Lower lobe of right lung (tissue), 2 donors: Measurements from ENCODE around the gene ELK4. TPM values are rescaled to one million over a fixed set of nuclear protein-coding genes. Genes with fewer than 3 reads are reported as not detected.

Source experiments
- ATAC-seq, 2 donors: fragments of 200-7000 bp; cut with Tn5 transposase; one replicate each; pipeline ENCODE4 v1.9.1; 2020 to 2022; ENCODE audit warnings: mild to moderate bottlenecking in 2 of 2, moderate library complexity in 2 of 2
- DNase-seq: peaks from one replicate; pipeline ENCODE4 v3.0.0-alpha.2; 2020
- H3K27ac ChIP-seq: fragments of 200-600 bp; one replicate; pipeline ENCODE4 v1.8.0; 2022
- H3K27me3 ChIP-seq: fragments of 200-600 bp; one replicate; pipeline ENCODE4 v1.8.0; 2022; ENCODE audit warnings: low read depth
- H3K36me3 ChIP-seq: fragments of 200-600 bp; one replicate; pipeline ENCODE4 v1.8.0; 2022; ENCODE audit warnings: mild to moderate bottlenecking
- H3K4me1 ChIP-seq: fragments of 200-600 bp; one replicate; pipeline ENCODE4 v1.8.0; 2022
- H3K4me3 ChIP-seq: fragments of 200-600 bp; one replicate; pipeline ENCODE4 v1.8.0; 2022; ENCODE audit warnings: mild to moderate bottlenecking
- H3K9me3 ChIP-seq: fragments of 200-600 bp; one replicate; pipeline ENCODE4 v1.8.0; 2022
- intact Hi-C: fragments of 100-400 bp; cut with DNase I; formaldehyde crosslinking; loops from one replicate; pipeline ENCODE4 v1.11.0; 2022
- total RNA-seq: library from RNA; stranded (reverse); fragmentation: NEBNext Ultra II Directional; extraction: Animal tissue kit (Norgen Biotek cat#: 25700); gene quantifications from one replicate; pipeline ENCODE4 v1.2.1, GENCODE V29; 2021
- TF ChIP-seq, protein P1 (sequence below): fragments of 200-600 bp; IDR thresholded peaks from one replicate; pipeline ENCODE4 v1.8.0; 2022; ENCODE audit warnings: antibody characterized with exemption, mild to moderate bottlenecking
- donor health status: DM: no; HTN: yes; CAD: no; lungs with severe emphysema.

The ELK4 gene
- total RNA-seq, 1 donor from 2014 or later, result 62.8 TPM

DNA sequence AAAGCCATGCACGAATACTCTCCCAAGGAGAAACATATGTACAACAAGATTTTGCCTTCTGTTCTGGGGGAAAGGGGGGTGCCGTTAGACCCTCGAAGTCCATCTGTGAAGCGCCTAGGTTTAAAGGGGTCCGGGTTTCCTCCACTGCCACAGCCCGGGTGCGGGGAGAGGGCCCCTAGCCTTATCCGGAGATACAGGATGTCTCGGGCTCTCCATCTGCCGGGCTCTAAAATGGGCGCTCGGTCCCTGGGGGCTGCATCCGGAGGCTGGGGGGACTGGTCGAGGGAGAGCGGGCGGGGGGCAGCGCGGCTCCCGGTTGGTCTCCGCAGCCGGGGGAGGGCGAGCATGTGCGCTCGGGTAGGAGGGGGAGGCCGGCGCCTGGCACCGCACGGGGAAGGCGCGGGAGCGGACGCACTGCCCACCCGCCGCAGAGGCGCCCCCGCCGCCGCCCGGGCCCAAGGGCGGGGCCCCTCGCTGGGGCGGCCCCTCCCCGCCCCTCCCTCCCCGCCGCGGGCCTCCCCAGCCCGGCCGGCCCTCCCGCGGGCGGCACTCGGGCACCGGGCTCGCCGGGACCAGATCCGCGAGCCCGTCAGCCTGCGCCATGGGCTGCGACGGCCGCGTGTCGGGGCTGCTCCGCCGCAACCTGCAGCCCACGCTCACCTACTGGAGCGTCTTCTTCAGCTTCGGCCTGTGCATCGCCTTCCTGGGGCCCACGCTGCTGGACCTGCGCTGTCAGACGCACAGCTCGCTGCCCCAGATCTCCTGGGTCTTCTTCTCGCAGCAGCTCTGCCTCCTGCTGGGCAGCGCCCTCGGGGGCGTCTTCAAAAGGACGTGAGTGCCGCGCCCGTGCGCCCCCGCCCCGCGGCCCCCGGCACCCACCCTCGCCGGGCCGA, 63.1 kb downstream of the ELK4 start:
- TF ChIP-seq, protein P1, sequence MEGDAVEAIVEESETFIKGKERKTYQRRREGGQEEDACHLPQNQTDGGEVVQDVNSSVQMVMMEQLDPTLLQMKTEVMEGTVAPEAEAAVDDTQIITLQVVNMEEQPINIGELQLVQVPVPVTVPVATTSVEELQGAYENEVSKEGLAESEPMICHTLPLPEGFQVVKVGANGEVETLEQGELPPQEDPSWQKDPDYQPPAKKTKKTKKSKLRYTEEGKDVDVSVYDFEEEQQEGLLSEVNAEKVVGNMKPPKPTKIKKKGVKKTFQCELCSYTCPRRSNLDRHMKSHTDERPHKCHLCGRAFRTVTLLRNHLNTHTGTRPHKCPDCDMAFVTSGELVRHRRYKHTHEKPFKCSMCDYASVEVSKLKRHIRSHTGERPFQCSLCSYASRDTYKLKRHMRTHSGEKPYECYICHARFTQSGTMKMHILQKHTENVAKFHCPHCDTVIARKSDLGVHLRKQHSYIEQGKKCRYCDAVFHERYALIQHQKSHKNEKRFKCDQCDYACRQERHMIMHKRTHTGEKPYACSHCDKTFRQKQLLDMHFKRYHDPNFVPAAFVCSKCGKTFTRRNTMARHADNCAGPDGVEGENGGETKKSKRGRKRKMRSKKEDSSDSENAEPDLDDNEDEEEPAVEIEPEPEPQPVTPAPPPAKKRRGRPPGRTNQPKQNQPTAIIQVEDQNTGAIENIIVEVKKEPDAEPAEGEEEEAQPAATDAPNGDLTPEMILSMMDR, result peak; percentile 24
- peak overlapping the region; percentile 53 for H3K4me3 ChIP-seq
- H3K27me3 ChIP-seq, result peaks cover 29% of the 10 kb centered on the region
- intact Hi-C loops, result no loop called here
- ATAC-seq, result peak; percentile 37 to 59
- peak overlapping the region; percentile 53 for H3K27ac ChIP-seq
- DNase-seq, result no peak
- no peaks in the 10 kb centered on the region for H3K36me3 ChIP-seq
- H3K9me3 ChIP-seq, result no peaks in the 10 kb centered on the region
- peaks cover 14% of the 10 kb centered on the region for H3K4me1 ChIP-seq

DNA sequence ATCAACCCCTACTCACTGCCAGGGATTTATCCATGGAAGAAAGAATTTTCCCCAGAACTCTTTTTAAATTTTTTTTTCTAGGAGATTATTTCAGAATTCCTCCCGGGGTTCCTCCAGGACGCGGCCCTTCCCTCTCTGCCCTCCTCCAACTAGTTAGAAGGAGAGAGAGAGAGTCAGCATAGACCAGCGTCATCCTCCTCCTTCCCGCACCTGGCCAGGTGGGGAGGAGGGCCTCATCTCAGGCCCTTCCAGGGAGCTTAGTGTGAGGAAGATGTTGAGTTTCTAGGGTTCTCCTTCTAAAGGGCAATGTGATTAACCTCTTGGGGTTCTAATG, 63.7 kb downstream of the ELK4 start:
- intact Hi-C loops, result no loop called here
- no peak for ATAC-seq
- no peak overlapping the region for H3K27ac ChIP-seq
- TF ChIP-seq, protein P1, result no peak
- peaks cover 14% of the 10 kb centered on the region for H3K4me1 ChIP-seq
- no peaks in the 10 kb centered on the region for H3K36me3 ChIP-seq
- no peak for DNase-seq
- peak overlapping the region; percentile 53 for H3K4me3 ChIP-seq
- no peaks in the 10 kb centered on the region for H3K9me3 ChIP-seq
- H3K27me3 ChIP-seq, result peaks cover 29% of the 10 kb centered on the region

DNA sequence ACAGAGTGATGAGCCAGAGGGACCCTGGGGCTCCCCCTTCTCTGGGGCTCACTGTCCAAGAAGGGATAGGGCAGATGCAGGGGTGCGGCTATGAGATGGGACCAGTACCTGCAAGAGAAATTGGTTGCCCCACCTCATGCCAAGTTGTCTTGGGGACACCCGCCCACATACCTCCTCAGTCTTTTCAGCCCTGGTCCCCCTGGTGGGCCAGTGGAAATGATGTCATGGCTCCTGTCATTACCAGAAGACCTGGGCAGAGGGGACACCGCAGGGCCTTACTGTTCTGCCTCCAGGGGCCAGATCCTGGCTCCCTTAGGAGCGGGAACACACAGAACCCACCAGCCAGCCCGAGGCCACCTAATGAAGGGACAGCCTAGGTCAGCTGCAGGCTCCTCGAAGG, 64.1 kb downstream of the ELK4 start:
- DNase-seq (no peak), ATAC-seq (no peak)
- intact Hi-C loops, result no loop called here
- H3K4me1 ChIP-seq, result peaks cover 14% of the 10 kb centered on the region
- no peaks in the 10 kb centered on the region for H3K9me3 ChIP-seq
- H3K4me3 ChIP-seq, result no peak overlapping the region
- peaks cover 29% of the 10 kb centered on the region for H3K27me3 ChIP-seq
- no peak overlapping the region for H3K27ac ChIP-seq
- TF ChIP-seq, protein P1, result no peak
- no peaks in the 10 kb centered on the region for H3K36me3 ChIP-seq

DNA sequence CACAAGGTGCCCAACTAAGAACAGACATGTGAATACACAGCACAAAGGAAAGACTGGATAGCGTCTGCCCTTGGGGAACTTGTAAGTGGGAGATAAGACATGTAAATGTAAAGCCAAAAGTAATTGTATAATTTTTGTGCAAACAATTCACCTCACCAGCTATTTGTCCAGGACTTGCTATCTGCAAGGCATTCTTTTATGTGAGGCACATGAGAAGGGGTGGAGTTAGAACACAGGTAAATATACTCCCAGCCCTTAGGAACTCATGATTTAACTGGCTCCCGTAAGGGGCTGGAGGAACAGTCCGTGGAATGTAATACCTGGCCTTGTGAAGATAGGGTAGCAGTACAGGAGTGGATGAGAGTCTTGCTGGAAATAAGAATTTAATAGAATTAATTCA, 66.0 kb downstream of the ELK4 start:
- Histone ChIP-seq H3K4me1 (peaks cover 14% of the 10 kb centered on the region), H3K4me3 (no peak overlapping the region), H3K27me3 (peaks cover 29% of the 10 kb centered on the region), H3K27ac (no peak overlapping the region), H3K9me3 (peaks cover 10% of the 10 kb centered on the region), H3K36me3 (no peaks in the 10 kb centered on the region)
- TF ChIP-seq, protein P1, result no peak
- DNase-seq (no peak), ATAC-seq (peak; percentile 80 to 89)
- intact Hi-C loops, result no loop called here

DNA sequence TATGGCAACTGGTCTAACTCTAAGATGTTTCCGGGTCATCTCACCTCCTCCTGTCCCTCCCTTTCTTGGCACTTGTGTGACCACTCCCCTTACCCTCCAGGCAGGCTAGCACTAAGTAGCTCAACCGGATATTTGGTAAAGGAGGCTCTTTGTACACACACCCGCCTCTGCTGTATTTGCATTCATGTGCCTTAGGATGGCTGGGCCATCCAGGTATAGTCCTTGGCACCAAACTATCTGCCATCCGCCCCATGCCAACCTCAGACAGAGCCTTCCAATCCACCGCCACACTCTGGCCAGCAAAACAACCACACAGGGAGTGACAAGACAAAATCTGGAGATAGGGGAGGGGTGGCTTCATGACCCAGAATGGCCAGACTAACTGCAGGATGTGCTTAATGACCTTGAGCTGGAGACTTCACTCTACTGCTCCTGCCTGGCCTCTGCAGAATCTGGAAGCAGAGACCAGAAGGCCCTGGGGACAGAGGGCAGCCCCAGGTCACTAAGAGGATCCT, 67.8 kb downstream of the ELK4 start:
- DNase-seq, result no peak

More for the DNA sequence above, 67.8 kb downstream of the ELK4 start:
- TF ChIP-seq, protein P1, result no peak
- intact Hi-C loops, result no loop called here
- Histone ChIP-seq H3K4me1 (peaks cover 14% of the 10 kb centered on the region), H3K4me3 (no peak overlapping the region), H3K36me3 (no peaks in the 10 kb centered on the region), H3K9me3 (peaks cover 10% of the 10 kb centered on the region), H3K27me3 (peaks cover 14% of the 10 kb centered on the region), H3K27ac (no peak overlapping the region)
- peak; percentile 46 to 91 for ATAC-seq
